HepG2 (cell line): ENCODE measurements around the gene NSMCE3. TPM values are rescaled to one million over a fixed set of nuclear protein-coding genes. Genes with fewer than 3 reads are reported as not detected.
A peak's percentile ranks its signal among the peaks of the same experiment; 100 is the strongest.

ENCODE experiments used
- CBX1 ChIP-seq: IDR thresholded peaks from one replicate; pipeline ENCODE4 v1.6.1; 2016; ENCODE audit warnings: antibody characterized with exemption, low read depth
- FOXK1 ChIP-seq: sonication (generic); formaldehyde crosslinking; IDR thresholded peaks from 2 replicates; pipeline ENCODE4 v1.4.0; 2020; ENCODE audit warnings: low read depth, missing genetic modification reagents, borderline replicate concordance
- HMGA1 ChIP-seq: sonication (generic); formaldehyde crosslinking; conservative IDR thresholded peaks from 2 replicates; pipeline ENCODE4 v1.4.0; 2020; ENCODE audit warnings: missing genetic modification reagents
- IKZF5 ChIP-seq: IDR thresholded peaks from 2 replicates; pipeline ENCODE4 v1.6.1; 2018; ENCODE audit warnings: missing genetic modification reagents, mild to moderate bottlenecking, missing compliant biosample characterization
- KLF9 ChIP-seq: IDR thresholded peaks from 2 replicates; pipeline ENCODE4 v1.6.1; 2016; ENCODE audit warnings: low read depth
- NR2F1 ChIP-seq, 2 experiments: fragments of 450-650 bp in 1 of 2; formaldehyde crosslinking in 1 of 2; IDR thresholded peaks; 2 replicates each; pipeline versions ENCODE4 v1.5.0 to v1.6.1; 2016 to 2020; ENCODE audit warnings: mild to moderate bottlenecking in 1 of 2, missing compliant biosample characterization in 1 of 2, missing genetic modification reagents in 1 of 2, moderate library complexity in 1 of 2
- PITX1 ChIP-seq: sonication (generic); formaldehyde crosslinking; IDR thresholded peaks from 2 replicates; pipeline ENCODE4 v1.5.1; 2020; ENCODE audit warnings: mild to moderate bottlenecking, missing genetic modification reagents
- PLRG1 ChIP-seq: fragments of 450-650 bp; conservative IDR thresholded peaks from 2 replicates; pipeline ENCODE4 v1.6.1; 2016
- THAP7 ChIP-seq: sonication (generic); formaldehyde crosslinking; IDR thresholded peaks from 2 replicates; pipeline ENCODE4 v1.8.1; 2023; ENCODE audit warnings: mild to moderate bottlenecking, missing genetic modification reagents
- ZBTB2 ChIP-seq: sonication (generic); formaldehyde crosslinking; IDR thresholded peaks from 2 replicates; pipeline ENCODE4 v1.8.0; 2022; ENCODE audit warnings: low read depth, missing genetic modification reagents
- ZFP37 ChIP-seq: sonication (generic); formaldehyde crosslinking; IDR thresholded peaks from 2 replicates; pipeline ENCODE4 v1.4.0; 2020; ENCODE audit warnings: missing genetic modification reagents, borderline replicate concordance
- ZNF496 ChIP-seq: sonication (generic); formaldehyde crosslinking; IDR thresholded peaks from 2 replicates; pipeline ENCODE4 v1.8.1; 2023; ENCODE audit warnings: mild to moderate bottlenecking, moderate library complexity, missing genetic modification reagents; ENCODE audit not compliant: insufficient replicate concordance
- ZNF747 ChIP-seq: sonication (generic); formaldehyde crosslinking; IDR thresholded peaks from 2 replicates; pipeline ENCODE4 v1.8.1; 2023; ENCODE audit warnings: missing genetic modification reagents, mild to moderate bottlenecking, borderline replicate concordance
- ZNF768 ChIP-seq: sonication (generic); formaldehyde crosslinking; IDR thresholded peaks from 2 replicates; pipeline ENCODE4 v1.4.0; 2020; ENCODE audit warnings: missing genetic modification reagents
- ZNF775 ChIP-seq: sonication (generic); formaldehyde crosslinking; IDR thresholded peaks from 2 replicates; pipeline ENCODE4 v1.4.0; 2020; ENCODE audit warnings: missing genetic modification reagents, mild to moderate bottlenecking, moderate library complexity, borderline replicate concordance
- polyA plus RNA-seq, 8 experiments: library from polyadenylated mRNA; depleted of rRNA in 3 of 8; stranded (reverse) in 7 of 8; unstranded in 1 of 8; fragments of >200 nt; fragmentation: Illumina TruSeq in 4 of 8; extraction: Trizol in 4 of 8; gene quantifications; 2 replicates each; pipeline versions ENCODE4 v1.2.1 to v1.2.3, GENCODE V29; 2011 to 2016; ENCODE audit warnings: low read depth in 4 of 8, missing spikeins in 1 of 8, mixed read lengths in 1 of 8; ENCODE audit not compliant: insufficient read depth in 1 of 8
- total RNA-seq, 5 experiments: library from RNA; depleted of rRNA; stranded (reverse); fragments of >200 nt; fragmentation: Illumina TruSeq; extraction: Trizol; gene quantifications; 2 replicates each; pipeline ENCODE4 v1.2.3, GENCODE V29; 2016; ENCODE audit warnings: low read depth in 1 of 5
- TF ChIP-seq, protein P1 (sequence below), 2 experiments: fragments of 450-650 bp in 1 of 2; sonication (generic) in 1 of 2; formaldehyde crosslinking in 1 of 2; IDR thresholded peaks; 2 replicates each; pipeline versions ENCODE4 v1.6.1 to v1.8.0; 2016 to 2022; ENCODE audit warnings: antibody characterized with exemption in 1 of 2, mild to moderate bottlenecking in 1 of 2, missing genetic modification reagents in 1 of 2

The NSMCE3 gene
- total and polyA plus RNA-seq, 2 of the 13 experiments (the other 11 are each of a cell fraction or from before 2014, with no cell fraction given), result 3.0 to 3.7 TPM

GRCh38 chr15:29269485-29270168 lies at the start of gene NSMCE3 (continued):
- TF ChIP-seq THAP7 (CRISPR knock-in tag) (0 out of 2 replicates have a peak, but pooled peaks have one; percentile 35), ZBTB2 (CRISPR knock-in tag) (0 out of 2 replicates have a peak, but pooled peaks have one; percentile 30), ZFP37 (CRISPR knock-in tag) (no peak), IKZF5 (CRISPR knock-in tag) (peak; percentile 54; the same call in 1 of the 2 replicates), PLRG1 (no peak), ZNF747 (CRISPR knock-in tag) (peak; percentile 67; the same call in 1 of the 2 replicates), NR2F1 (CRISPR knock-in tag; IDR thresholded peaks at IDR 0.05) (no peak), ZNF768 (CRISPR knock-in tag) (peak; percentile 43; the same call in 1 of the 2 replicates), FOXK1 (CRISPR knock-in tag) (peak; percentile 62; the same call in 1 of the 2 replicates), ZNF775 (CRISPR knock-in tag) (no peak), PITX1 (CRISPR knock-in tag) (peak; percentile 42; the same call in 1 of the 2 replicates), KLF9 (CRISPR knock-in tag) (no peak), HMGA1 (no peak), ZNF496 (no peak), CBX1 (peak; percentile 48)
- TF ChIP-seq, protein P1, sequence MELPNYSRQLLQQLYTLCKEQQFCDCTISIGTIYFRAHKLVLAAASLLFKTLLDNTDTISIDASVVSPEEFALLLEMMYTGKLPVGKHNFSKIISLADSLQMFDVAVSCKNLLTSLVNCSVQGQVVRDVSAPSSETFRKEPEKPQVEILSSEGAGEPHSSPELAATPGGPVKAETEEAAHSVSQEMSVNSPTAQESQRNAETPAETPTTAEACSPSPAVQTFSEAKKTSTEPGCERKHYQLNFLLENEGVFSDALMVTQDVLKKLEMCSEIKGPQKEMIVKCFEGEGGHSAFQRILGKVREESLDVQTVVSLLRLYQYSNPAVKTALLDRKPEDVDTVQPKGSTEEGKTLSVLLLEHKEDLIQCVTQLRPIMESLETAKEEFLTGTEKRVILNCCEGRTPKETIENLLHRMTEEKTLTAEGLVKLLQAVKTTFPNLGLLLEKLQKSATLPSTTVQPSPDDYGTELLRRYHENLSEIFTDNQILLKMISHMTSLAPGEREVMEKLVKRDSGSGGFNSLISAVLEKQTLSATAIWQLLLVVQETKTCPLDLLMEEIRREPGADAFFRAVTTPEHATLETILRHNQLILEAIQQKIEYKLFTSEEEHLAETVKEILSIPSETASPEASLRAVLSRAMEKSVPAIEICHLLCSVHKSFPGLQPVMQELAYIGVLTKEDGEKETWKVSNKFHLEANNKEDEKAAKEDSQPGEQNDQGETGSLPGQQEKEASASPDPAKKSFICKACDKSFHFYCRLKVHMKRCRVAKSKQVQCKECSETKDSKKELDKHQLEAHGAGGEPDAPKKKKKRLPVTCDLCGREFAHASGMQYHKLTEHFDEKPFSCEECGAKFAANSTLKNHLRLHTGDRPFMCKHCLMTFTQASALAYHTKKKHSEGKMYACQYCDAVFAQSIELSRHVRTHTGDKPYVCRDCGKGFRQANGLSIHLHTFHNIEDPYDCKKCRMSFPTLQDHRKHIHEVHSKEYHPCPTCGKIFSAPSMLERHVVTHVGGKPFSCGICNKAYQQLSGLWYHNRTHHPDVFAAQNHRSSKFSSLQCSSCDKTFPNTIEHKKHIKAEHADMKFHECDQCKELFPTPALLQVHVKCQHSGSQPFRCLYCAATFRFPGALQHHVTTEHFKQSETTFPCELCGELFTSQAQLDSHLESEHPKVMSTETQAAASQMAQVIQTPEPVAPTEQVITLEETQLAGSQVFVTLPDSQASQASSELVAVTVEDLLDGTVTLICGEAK (IDR thresholded peaks at IDR 0.05), result no peak
- TF ChIP-seq, protein P1 (CRISPR knock-in tag; IDR thresholded peaks at IDR 0.05), result peak; percentile 73
